Eye (tissue), 1 donor: ENCODE results near the gene PRM2.

ENCODE experiments used
- DNase-seq: peaks from one replicate; pipeline ENCODE4 v3.0.0-alpha.2; 2015

The PRM2 gene

GRCh38 chr16:11258553-11259492, 17.5 kb downstream of the PRM2 start:
- no peak for DNase-seq

- peak; percentile 92 for DNase-seq
These were observed 18.9 kb downstream of the PRM2 start for GRCh38 chr16:11257131-11257938.

- DNase-seq = peak; percentile 68
These were observed 19.6 kb downstream of the PRM2 start for GRCh38 chr16:11256661-11257130.

- peak; percentile 94 for DNase-seq
These were observed 20.3 kb downstream of the PRM2 start, which contains the start of gene SOCS1 for GRCh38 chr16:11255737-11256660. TSS of gene SOCS1 (minus strand) at chr16:11256204. CDS start at chr16:11255478, 726 bp downstream.

- DNase-seq = peak; percentile 76
These were observed 21.2 kb downstream of the PRM2 start for GRCh38 chr16:11254913-11255736.

- no peak for DNase-seq
These were observed 22.0 kb downstream of the PRM2 start for GRCh38 chr16:11253995-11254912.

- no peak for DNase-seq
These were observed 23.0 kb downstream of the PRM2 start for GRCh38 chr16:11253009-11253994.

GRCh38 chr16:11252482-11252931, 23.8 kb downstream of the PRM2 start:
- DNase-seq = no peak

GRCh38 chr16:11251525-11252481, 24.5 kb downstream of the PRM2 start:
- no peak for DNase-seq

- DNase-seq = no peak
These were observed 25.3 kb downstream of the PRM2 start for GRCh38 chr16:11250786-11251524.

GRCh38 chr16:11250091-11250785, 26.0 kb downstream of the PRM2 start:
- no peak for DNase-seq

- no peak for DNase-seq
These were observed 26.8 kb downstream of the PRM2 start for GRCh38 chr16:11249233-11250061.

- DNase-seq = no peak
These were observed 28.1 kb downstream of the PRM2 start for GRCh38 chr16:11248133-11248532.

- no peak for DNase-seq
These were observed 30.3 kb downstream of the PRM2 start for GRCh38 chr16:11245988-11246387.

GRCh38 chr16:11245222-11245737, 31.0 kb downstream of the PRM2 start:
- DNase-seq = no peak
